HG03442 (cell line): ENCODE measurements around the gene HEXIM1.

Source experiments
- ATAC-seq: cut with Tn5 transposase; IDR thresholded peaks from one replicate; pipeline ENCODE4 v1.9.1; 2021; ENCODE audit warnings: mild to moderate bottlenecking, moderate library complexity; ENCODE audit not compliant: unreplicated experiment

HEXIM1 gene

DNA sequence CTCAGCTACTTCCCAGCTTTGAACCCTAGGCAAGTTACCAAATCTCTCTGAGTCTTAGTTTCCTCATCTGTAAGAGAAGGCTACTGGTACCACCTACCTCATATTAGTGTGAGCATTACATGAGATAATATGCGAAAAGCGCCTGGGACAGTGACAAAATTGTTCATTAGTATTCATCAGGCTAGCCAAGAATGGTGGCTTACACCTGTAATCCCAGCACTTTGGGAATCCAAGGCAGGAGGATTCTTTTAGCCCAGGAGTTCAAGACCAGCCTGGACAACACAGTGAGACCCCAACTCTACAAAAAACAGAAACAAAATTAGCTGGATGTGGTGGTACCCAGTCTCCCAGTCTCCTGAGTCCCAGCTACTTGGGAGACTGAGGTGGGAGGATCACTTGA lies 19.3 kb upstream of the HEXIM1 start:
- no peak for ATAC-seq

GRCh38 chr17:45129426-45129939 lies 18.8 kb upstream of the HEXIM1 start:
- no peak for ATAC-seq

DNA sequence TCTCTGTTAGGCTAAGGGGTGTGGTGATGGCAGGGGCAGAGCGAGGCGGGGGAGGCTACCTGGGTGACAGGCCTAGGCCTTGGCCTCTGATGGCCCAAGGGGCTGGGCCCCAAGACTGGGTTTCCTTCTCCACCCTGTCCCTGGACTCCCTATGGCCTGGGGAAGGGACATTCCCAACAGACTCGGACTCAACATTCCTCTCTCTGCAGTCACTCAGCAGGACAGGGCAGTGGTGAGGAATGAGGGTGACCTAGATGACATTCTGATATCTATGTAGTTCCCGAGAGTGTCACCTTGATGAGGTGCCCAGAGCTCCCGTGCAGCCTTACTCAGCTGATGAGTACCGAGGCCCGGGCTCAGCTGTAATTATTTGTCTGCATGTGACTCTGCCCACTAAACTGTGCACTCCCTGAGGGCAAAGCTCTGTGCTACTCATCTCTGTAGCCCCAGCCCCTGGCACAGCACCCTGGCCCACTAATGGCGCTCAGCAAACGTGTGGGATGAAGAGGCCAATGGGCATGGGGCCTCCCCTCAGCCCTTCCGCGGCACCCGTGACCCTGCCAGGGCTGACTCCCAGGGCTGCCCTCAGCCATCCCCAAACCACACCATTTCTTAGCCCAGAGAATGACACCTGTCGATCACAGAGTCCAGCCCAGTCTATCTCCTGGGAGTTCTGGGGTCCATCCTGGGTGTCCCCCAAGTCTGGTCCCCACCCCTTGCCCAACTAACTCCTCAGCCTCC lies 18.2 kb upstream of the HEXIM1 start:
- ATAC-seq, result no peak

DNA sequence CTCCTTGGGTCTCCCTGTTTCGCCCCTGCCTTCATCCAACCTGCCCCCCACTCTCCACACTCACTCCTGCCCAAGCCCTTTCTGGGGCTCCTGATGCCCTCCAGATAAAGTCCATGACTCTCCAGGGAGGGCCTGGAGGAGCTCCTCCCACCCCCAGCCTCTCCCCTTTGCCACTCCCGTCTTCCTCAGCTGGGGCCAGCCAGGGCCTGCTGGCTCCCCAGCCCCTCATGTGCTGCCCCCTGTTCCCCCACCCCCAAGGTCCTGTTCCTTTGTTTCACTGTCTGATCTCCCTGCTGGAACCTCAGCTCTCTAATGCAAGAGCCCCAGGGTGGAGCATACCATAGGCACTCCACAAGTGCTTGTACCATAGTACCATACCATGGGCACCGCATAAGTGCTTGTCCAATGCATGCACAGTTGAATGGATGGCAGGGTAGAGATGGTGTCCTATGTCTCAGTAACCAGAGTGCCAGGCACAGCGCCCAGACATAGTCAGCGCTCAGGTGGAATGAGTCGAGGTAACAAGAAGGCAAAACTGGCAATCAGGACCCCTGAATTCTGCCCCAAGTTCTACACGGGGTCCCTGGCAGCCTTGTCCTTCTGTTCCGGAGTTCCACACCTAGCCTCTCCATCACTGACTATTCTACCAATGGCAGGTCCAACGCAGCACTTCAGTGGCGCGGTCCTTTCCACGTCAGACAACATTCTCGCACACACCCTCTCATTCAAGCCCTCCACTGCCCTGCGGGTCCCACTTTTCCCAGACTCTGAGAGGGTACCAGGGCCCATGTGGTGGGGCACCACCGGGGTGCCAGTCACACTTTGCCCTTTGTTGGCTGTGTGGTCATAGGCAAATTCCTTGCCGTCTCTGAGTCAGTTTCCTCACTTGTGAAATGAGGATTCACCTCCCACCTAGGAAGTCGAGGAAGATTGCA lies 17.3 kb upstream of the HEXIM1 start:
- no peak for ATAC-seq

DNA sequence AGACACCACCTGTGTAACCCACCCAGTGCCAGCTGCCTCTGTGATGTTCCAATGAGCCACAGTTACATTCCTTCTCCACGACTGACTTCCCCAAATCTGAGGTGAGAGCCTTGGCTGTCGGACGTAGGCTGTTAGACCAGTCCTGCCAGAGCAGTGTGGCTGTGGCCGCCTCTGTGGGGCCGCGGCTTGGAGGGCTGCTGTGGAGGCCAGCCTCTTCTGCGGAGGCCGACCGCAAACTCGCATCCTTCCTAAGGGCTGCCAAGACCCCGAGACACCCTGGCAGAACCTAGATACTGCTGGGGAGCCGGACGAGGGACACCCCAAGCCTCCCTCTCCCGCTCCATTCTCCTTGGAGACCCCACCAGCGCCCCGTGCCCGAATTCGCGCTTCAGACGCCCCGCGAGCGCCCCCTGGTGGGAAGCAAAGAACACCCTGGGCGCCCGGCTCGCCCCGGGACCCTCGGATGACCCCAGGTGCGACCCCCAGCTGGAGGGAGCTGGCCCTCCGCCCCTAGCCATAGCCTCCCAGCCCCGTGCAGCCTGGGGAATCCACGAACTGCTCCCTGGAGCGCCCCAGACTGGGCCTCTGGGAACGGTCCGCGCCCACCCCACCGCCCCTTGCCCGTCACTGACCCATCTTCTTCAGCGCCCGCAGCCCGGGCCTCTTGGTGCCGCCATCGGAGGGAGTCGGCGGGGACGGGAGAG lies 16.5 kb upstream of the HEXIM1 start:
- no peak for ATAC-seq

DNA sequence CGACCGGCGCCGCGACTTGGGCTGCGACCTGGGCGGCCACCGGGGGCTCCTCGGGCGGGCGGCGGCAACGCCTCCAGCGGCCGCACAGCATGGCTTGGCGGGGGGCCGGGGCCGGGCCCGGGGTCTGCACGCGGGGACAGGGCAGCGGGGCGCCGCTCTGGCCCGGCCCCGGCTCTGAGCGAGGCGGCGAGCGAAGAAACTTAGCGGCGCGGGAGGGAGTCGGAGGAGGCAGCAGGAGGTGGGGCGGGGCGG lies 16.0 kb upstream of the HEXIM1 start, which contains the start of gene PLCD3:
PLCD3 (minus strand) TSS at position 196 of the 252 bp plus-strand sequence; CDS start at position 91, 105 bp downstream.
- ATAC-seq, result no peak

GRCh38 chr17:45132572-45133463 lies 15.5 kb upstream of the HEXIM1 start:
- no peak for ATAC-seq

GRCh38 chr17:45135192-45135977 lies 12.9 kb upstream of the HEXIM1 start, which contains the start of gene ACBD4:
TSS of gene ACBD4 (plus strand) at chr17:45135687. CDS start at chr17:45136145, 458 bp downstream.
- peak; percentile 73 for ATAC-seq

DNA sequence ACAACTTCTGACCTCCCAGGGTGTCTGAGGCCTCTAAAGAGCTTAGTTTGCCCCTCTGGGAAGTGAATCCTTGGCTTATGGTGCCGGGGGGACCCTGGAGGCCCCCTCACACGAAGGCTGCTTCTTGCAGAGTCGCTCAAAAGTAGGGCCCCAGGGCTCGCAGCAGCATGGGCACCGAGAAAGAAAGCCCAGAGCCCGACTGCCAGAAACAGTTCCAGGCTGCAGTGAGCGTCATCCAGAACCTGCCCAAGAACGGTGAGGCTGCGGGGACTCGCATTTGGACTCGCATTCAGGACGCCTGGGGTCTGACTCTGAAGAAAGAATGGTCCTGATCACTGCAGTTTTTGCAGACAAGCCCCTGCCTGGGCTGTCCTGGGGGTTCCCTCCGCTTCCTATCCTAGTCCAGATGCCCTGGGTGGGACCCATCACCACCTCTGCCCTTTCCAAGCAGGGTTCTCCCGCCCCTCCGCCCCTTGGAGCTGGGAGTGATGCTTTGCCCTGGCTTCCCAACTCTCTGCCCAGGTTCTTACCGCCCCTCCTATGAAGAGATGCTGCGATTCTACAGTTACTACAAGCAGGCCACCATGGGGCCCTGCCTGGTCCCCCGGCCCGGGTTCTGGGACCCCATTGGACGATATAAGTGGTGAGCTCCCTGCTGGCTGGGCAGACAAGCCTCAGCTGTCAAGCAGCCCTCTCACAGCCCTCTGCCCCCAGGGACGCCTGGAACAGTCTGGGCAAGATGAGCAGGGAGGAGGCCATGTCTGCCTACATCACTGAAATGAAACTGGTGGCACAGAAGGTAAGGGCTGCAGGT lies 12.1 kb upstream of the HEXIM1 start:
- no peak for ATAC-seq

GRCh38 chr17:45136846-45137560 lies 11.3 kb upstream of the HEXIM1 start:
- ATAC-seq, result no peak

DNA sequence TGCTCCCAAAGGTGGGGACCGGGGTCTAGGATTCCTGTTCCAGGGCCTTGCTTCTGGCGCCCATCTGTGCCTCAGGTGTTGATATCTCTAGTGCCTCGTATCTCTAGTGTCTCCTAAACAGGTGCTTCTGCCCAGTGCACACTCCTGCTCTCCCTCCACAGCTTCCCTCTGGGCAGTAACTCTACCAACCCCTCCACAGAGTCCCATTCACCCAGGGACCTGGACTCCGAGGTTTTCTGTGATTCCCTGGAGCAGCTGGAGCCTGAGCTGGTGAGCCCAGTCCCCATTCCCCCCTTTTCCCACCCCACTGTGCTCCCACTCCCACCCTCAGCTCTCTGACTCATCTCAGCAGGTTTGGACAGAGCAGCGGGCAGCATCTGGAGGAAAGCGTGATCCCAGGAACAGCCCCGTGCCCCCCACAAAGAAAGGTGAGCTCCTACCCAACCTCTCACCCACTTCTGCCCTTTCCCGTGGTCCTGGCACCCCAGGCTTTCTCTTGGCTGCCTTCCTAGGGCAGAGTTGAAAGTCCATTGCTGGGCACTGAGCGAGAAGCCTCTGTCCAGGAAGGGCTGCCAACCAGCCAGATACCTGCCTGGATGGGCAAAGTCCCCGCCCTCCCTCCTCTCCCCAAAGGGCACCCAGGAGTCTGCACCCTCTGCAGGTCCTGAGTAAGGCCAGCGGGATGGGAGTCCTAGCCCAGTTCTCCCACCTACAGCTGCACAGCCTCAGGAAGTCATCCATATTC lies 10.5 kb upstream of the HEXIM1 start:
- ATAC-seq, result no peak

GRCh38 chr17:45138911-45139532 lies 9.3 kb upstream of the HEXIM1 start:
- no peak for ATAC-seq

GRCh38 chr17:45139533-45139920 lies 8.7 kb upstream of the HEXIM1 start:
- ATAC-seq, result no peak

DNA sequence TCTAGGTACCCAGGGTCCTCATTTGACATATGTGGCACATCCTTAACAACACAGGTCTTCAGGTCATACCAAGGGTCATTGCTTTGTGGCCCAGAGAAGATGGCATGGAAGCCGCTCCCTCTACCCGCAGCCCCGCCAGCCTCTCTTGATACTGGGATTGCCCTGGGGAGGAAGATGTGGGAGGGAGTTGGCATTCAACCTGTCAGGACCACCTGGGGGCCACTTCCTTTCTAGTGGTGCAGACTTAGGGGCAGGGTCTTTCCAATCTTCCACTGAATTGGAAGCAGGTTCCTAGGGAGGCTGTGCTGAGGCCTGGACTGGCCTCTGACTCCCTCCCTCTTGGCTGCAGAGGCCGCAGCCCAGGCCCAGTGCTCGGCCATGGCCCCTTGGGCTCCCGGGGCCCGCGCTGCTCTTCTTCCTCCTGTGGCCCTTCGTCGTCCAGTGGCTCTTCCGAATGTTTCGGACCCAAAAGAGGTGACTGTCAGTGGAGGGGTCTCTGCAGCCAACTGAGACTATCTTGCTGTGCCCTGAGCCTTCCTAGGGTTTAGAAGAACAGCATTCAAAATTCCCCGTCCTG lies 5.1 kb upstream of the HEXIM1 start:
- ATAC-seq, result no peak

DNA sequence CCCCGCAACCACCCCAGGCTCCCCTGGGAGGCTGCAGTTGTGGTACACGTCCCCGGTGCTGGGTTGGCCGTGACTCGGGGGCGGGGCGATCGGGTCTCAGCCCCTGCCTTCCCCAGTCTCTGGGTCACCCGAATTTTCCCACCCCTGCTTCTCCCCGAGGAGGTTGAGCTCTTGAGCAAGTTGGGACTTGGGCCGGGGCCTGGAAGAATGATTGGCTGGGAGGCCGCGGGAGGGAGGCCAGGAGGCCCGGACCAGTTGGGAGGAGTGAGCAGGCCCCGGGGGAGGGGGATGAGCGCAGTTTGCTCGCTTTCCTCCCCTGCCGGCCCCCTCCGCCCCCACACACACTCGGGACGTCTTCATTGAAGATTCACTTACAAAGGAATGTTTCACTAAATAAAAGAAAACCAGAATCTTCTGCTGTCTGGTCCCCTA lies 4.5 kb upstream of the HEXIM1 start:
- ATAC-seq, result no peak

GRCh38 chr17:45144199-45145034 lies 3.9 kb upstream of the HEXIM1 start:
- no peak for ATAC-seq
